ENCODE data around the gene PFKFB3.
"Not testable (repeated sequence)": the region's sequence is repeated elsewhere in the genome, so short reads cannot be mapped to it uniquely, and the experiment has no call there.

Gene PFKFB3

GRCh38 chr10:6195846-6196245 lies 6.9 kb upstream of the PFKFB3 start:
- DNase-seq (ENCODE audit: low read depth), result peak; percentile 68
- no peak overlapping the region for H3K4me3 ChIP-seq (ENCODE audit: low read depth, low read length)
- no peak for TF ChIP-seq CTCF (conservative IDR thresholded peaks at IDR 0.05; ENCODE audit: low read depth, low read length)

- H3K4me3 ChIP-seq (ENCODE audit: low read depth, low read length); DNase-seq (ENCODE audit: low read depth): not testable (repeated sequence)
Observed at GRCh38 chr10:6196524-6196923, 6.2 kb upstream of the PFKFB3 start.

- DNase-seq (ENCODE audit: low read depth), result no peak
- H3K4me3 ChIP-seq (ENCODE audit: low read depth, low read length), result no peak overlapping the region
- no peak for TF ChIP-seq CTCF (conservative IDR thresholded peaks at IDR 0.05; ENCODE audit: low read depth, low read length)
Observed at GRCh38 chr10:6197321-6197720, 5.4 kb upstream of the PFKFB3 start.

GRCh38 chr10:6198171-6198570 lies 4.6 kb upstream of the PFKFB3 start:
- no peak overlapping the region for H3K4me3 ChIP-seq (ENCODE audit: low read depth, low read length)
- no peak for DNase-seq (ENCODE audit: low read depth)
- no peak for TF ChIP-seq CTCF (conservative IDR thresholded peaks at IDR 0.05; ENCODE audit: low read depth, low read length)

GRCh38 chr10:6199131-6199733 lies 3.5 kb upstream of the PFKFB3 start:
- DNase-seq (ENCODE audit: low read depth), result no peak
- no peak for TF ChIP-seq CTCF (conservative IDR thresholded peaks at IDR 0.05; ENCODE audit: low read depth, low read length)
- no peak overlapping the region for H3K4me3 ChIP-seq (ENCODE audit: low read depth, low read length)

GRCh38 chr10:6200440-6200733 lies 2.3 kb upstream of the PFKFB3 start:
- TF ChIP-seq CTCF (conservative IDR thresholded peaks at IDR 0.05; ENCODE audit: low read depth, low read length), result no peak
- peak overlapping the region; percentile 59 for H3K4me3 ChIP-seq (ENCODE audit: low read depth, low read length)
- no peak for DNase-seq (ENCODE audit: low read depth)

GRCh38 chr10:6200734-6201515 lies 1.8 kb upstream of the PFKFB3 start:
- H3K4me3 ChIP-seq (ENCODE audit: low read depth, low read length), result peak overlapping the region; percentile 59
- no peak for TF ChIP-seq CTCF (conservative IDR thresholded peaks at IDR 0.05; ENCODE audit: low read depth, low read length)
- DNase-seq (ENCODE audit: low read depth), result peak; percentile 49

Data from choroid plexus epithelial cell (primary cell).